H1 (cell line): ENCODE measurements around the gene USF1. TPM values are rescaled to one million over a fixed set of nuclear protein-coding genes. Genes with fewer than 3 reads are reported as not detected.

Source experiments
- CTCF ChIA-PET: fragments of 300-600 bp; sonication (Branson Sonifier 250); formaldehyde crosslinking; loops from one replicate; lab custom pipeline; 2021; ENCODE audit not compliant: partially characterized antibody; lab: Charles Lee
- POLR2A ChIA-PET: fragments of 300-600 bp; sonication (Branson Sonifier 250); formaldehyde crosslinking; loops from one replicate; lab custom pipeline; 2021; ENCODE audit warnings: inconsistent platforms; ENCODE audit not compliant: partially characterized antibody; lab: Charles Lee
- DNase-seq, 2 experiments: peaks; one replicate each; pipeline versions ENCODE4 v3.0.0 to v3.0.0-alpha.2; 2010 to 2022; ENCODE audit warnings: low spot score in 2 of 2, low read depth in 1 of 2, mixed read lengths in 1 of 2
- FAIRE-seq: peaks from 2 replicates; lab custom pipeline; 2011; peaks lifted over from hg19 to GRCh38; lab: Jason Lieb, UNC
- H2AFZ ChIP-seq: 2 replicates; pipeline ENCODE4 v1.8.1; 2012; ENCODE audit warnings: low read length, inconsistent platforms
- H2AK5ac ChIP-seq: 2 replicates; pipeline ENCODE4 v1.6.1; 2013; ENCODE audit warnings: low read depth, low read length
- H2BK120ac ChIP-seq: replicated peaks from 2 replicates; pipeline ENCODE3; 2013; ENCODE audit warnings: low read depth, low read length, inconsistent platforms
- H2BK12ac ChIP-seq: 2 replicates; pipeline ENCODE4 v1.6.1; 2013; ENCODE audit warnings: low read depth, low read length
- H2BK15ac ChIP-seq: 2 replicates; pipeline ENCODE4 v1.6.1; 2013; ENCODE audit warnings: low read length
- H2BK20ac ChIP-seq: 2 replicates; pipeline ENCODE4 v1.6.1; 2013; ENCODE audit warnings: low read length
- H2BK5ac ChIP-seq: 2 replicates; pipeline ENCODE4 v1.6.1; 2013; ENCODE audit warnings: low read depth, low read length
- H3K14ac ChIP-seq: 2 replicates; pipeline ENCODE4 v1.6.1; 2013; ENCODE audit warnings: inconsistent platforms; ENCODE audit not compliant: insufficient read length
- H3K18ac ChIP-seq: 2 replicates; pipeline ENCODE4 v1.6.1; 2013; ENCODE audit warnings: low read length; ENCODE audit errors: extremely low read depth
- H3K23ac ChIP-seq: 2 replicates; pipeline ENCODE4 v1.6.1; 2013; ENCODE audit warnings: inconsistent platforms; ENCODE audit not compliant: insufficient read length
- H3K23me2 ChIP-seq: 2 replicates; pipeline ENCODE4 v1.6.1; 2013; ENCODE audit warnings: low read depth, low read length
- H3K27ac ChIP-seq: 2 replicates; pipeline ENCODE4 v1.6.1; 2011; ENCODE audit warnings: low read depth, low read length, inconsistent platforms
- H3K27me3 ChIP-seq, 4 experiments: replicated peaks in 1 of 4; 1 replicate in 1 of 4; 2 replicates in 3 of 4; pipeline versions ENCODE4 v1.6.1 to v1.8.1; 2011 to 2013; ENCODE audit warnings: low read length in 3 of 4, mild to moderate bottlenecking in 3 of 4, inconsistent platforms in 2 of 4, mixed read lengths in 2 of 4, moderate library complexity in 1 of 4; ENCODE audit not compliant: control insufficient read depth in 3 of 4, insufficient read depth in 3 of 4; ENCODE audit errors: extremely low read depth in 1 of 4
- H3K36me3 ChIP-seq, 4 experiments: 2 replicates each; pipeline versions ENCODE4 v1.6.1 to v1.8.1; 2011 to 2013; ENCODE audit warnings: mild to moderate bottlenecking in 4 of 4, low read length in 3 of 4, moderate library complexity in 2 of 4, control low read depth in 1 of 4, inconsistent platforms in 1 of 4; ENCODE audit not compliant: insufficient read depth in 4 of 4, control insufficient read depth in 2 of 4
- H3K4ac ChIP-seq: replicated peaks from 2 replicates; pipeline ENCODE3; 2013; ENCODE audit warnings: low read length, low read depth, mixed read lengths, inconsistent platforms; ENCODE audit not compliant: insufficient read length
- H3K4me1 ChIP-seq, 4 experiments: replicated peaks in 1 of 4; 1 replicate in 1 of 4; 2 replicates in 3 of 4; pipeline versions ENCODE4 v1.6.1 to v1.8.1; 2011 to 2013; ENCODE audit warnings: low read length in 3 of 4, inconsistent platforms in 2 of 4, mixed read lengths in 1 of 4; ENCODE audit not compliant: insufficient read depth in 4 of 4, control insufficient read depth in 3 of 4
- H3K4me2 ChIP-seq, 2 experiments: 2 replicates each; pipeline versions ENCODE4 v1.6.1 to v1.8.1; 2011 to 2013; ENCODE audit warnings: low read depth in 2 of 2, low read length in 2 of 2, control low read depth in 1 of 2, inconsistent platforms in 1 of 2, mild to moderate bottlenecking in 1 of 2; ENCODE audit not compliant: insufficient read depth in 1 of 2
- H3K4me3 ChIP-seq, 4 experiments: fragments of 200-600, 300-600 bp in 1 of 4; sonication (generic), shearing (Covaris generic), sonication (Bioruptor Twin) in 1 of 4; 2 replicates each; pipeline versions ENCODE4 v1.5.1 to v1.8.1; 2011 to 2016; ENCODE audit warnings: low read length in 4 of 4, low read depth in 3 of 4, control low read depth in 2 of 4, inconsistent platforms in 2 of 4, mild to moderate bottlenecking in 2 of 4, mixed read lengths in 1 of 4, moderate library complexity in 1 of 4; ENCODE audit not compliant: insufficient read depth in 2 of 4; ENCODE audit errors: extremely low read depth in 1 of 4
- H3K56ac ChIP-seq: replicated peaks from 2 replicates; pipeline ENCODE3; 2013; ENCODE audit warnings: low read depth, mild to moderate bottlenecking, mixed read lengths, low read length, inconsistent platforms; ENCODE audit not compliant: insufficient read length
- H3K79me1 ChIP-seq: 2 replicates; pipeline ENCODE4 v1.6.1; 2013; ENCODE audit warnings: low read depth, low read length, control low read depth
- H3K79me2 ChIP-seq, 2 experiments: 2 replicates each; pipeline versions ENCODE4 v1.6.1 to v1.8.1; 2012 to 2013; ENCODE audit warnings: low read length in 2 of 2, mild to moderate bottlenecking in 2 of 2, inconsistent platforms in 1 of 2; ENCODE audit not compliant: insufficient read depth in 2 of 2, control insufficient read depth in 1 of 2
- H3K9ac ChIP-seq, 4 experiments: replicated peaks in 1 of 4; 1 replicate in 1 of 4; 2 replicates in 3 of 4; pipeline versions ENCODE4 v1.6.1 to v1.8.1; 2011 to 2013; ENCODE audit warnings: low read depth in 3 of 4, low read length in 3 of 4, control low read depth in 2 of 4, mild to moderate bottlenecking in 2 of 4, moderate library complexity in 2 of 4, inconsistent platforms in 1 of 4; ENCODE audit errors: extremely low read depth in 1 of 4
- H3K9me3 ChIP-seq, 2 experiments: 2 replicates each; pipeline versions ENCODE4 v1.6.1 to v1.8.1; 2012 to 2013; ENCODE audit warnings: mild to moderate bottlenecking in 2 of 2, moderate library complexity in 2 of 2, control low read depth in 1 of 2, inconsistent platforms in 1 of 2, low read depth in 1 of 2, low read length in 1 of 2, mixed read lengths in 1 of 2; ENCODE audit not compliant: insufficient read depth in 2 of 2
- H4K20me1 ChIP-seq, 2 experiments: replicated peaks in 1 of 2; 2 replicates each; pipeline versions ENCODE3 to v1.8.1; 2011 to 2013; ENCODE audit warnings: inconsistent platforms in 2 of 2, low read length in 2 of 2, mild to moderate bottlenecking in 1 of 2; ENCODE audit not compliant: insufficient read depth in 2 of 2, control insufficient read depth in 1 of 2
- H4K5ac ChIP-seq: 2 replicates; pipeline ENCODE4 v1.6.1; 2013; ENCODE audit warnings: low read length, low read depth, mixed read lengths, inconsistent platforms; ENCODE audit not compliant: insufficient read length
- H4K8ac ChIP-seq: 2 replicates; pipeline ENCODE4 v1.8.0; 2013; ENCODE audit warnings: mild to moderate bottlenecking, moderate library complexity, low read length, inconsistent platforms; ENCODE audit not compliant: insufficient read depth; ENCODE audit errors: extremely low read depth
- H4K91ac ChIP-seq: replicated peaks from 2 replicates; pipeline ENCODE3; 2013; ENCODE audit warnings: low read length, mixed read lengths, inconsistent platforms; ENCODE audit not compliant: insufficient read length
- CHD1 ChIP-seq: IDR thresholded peaks from 2 replicates; pipeline ENCODE4 v1.6.1; 2012; ENCODE audit warnings: low read depth, low read length, improper control_type of control experiment
- GTF2F1 ChIP-seq: IDR thresholded peaks from 2 replicates; pipeline ENCODE4 v1.6.1; 2012; ENCODE audit warnings: low read depth, low read length, improper control_type of control experiment, borderline replicate concordance
- KDM5A ChIP-seq: fragments of 200-600 bp; IDR thresholded peaks from 2 replicates; pipeline ENCODE4 v1.7.1; 2012; ENCODE audit warnings: mild to moderate bottlenecking, low read length, inconsistent platforms, mixed read lengths
- NANOG ChIP-seq: IDR thresholded peaks from 2 replicates; pipeline ENCODE4 v1.6.1; 2011; ENCODE audit warnings: low read length, low read depth, mild to moderate bottlenecking, inconsistent platforms; ENCODE audit not compliant: insufficient read depth, poor library complexity, severe bottlenecking
- POU5F1 ChIP-seq: IDR thresholded peaks from 2 replicates; pipeline ENCODE4 v1.6.1; 2011; ENCODE audit warnings: low read depth, mild to moderate bottlenecking, low read length, moderate library complexity
- SP1 ChIP-seq: IDR thresholded peaks from 2 replicates; pipeline ENCODE4 v1.6.1; 2011; ENCODE audit warnings: low read depth, low read length
- SP4 ChIP-seq: IDR thresholded peaks from 2 replicates; pipeline ENCODE4 v1.6.1; 2012; ENCODE audit warnings: low read length, inconsistent platforms
- TAF1 ChIP-seq: IDR thresholded peaks from 2 replicates; pipeline ENCODE4 v1.6.1; 2011; ENCODE audit warnings: mild to moderate bottlenecking, low read depth, low read length
- TAF7 ChIP-seq: optimal IDR thresholded peaks from 2 replicates; pipeline ENCODE3; 2011; ENCODE audit warnings: low read depth, mild to moderate bottlenecking, inconsistent platforms, low read length, moderate library complexity, borderline replicate concordance
- WGBS, 2 experiments: shearing (Covaris generic) in 1 of 2; methylation state at CpG; one replicate each; pipeline versions ENCODE4 v1.1.6 to v1.1.7; 2013 to 2015; ENCODE audit warnings: low lambda C conversion rate in 2 of 2, mixed read lengths in 2 of 2, inconsistent platforms in 1 of 2, low coverage in 1 of 2, missing lambda C conversion rate in 1 of 2; ENCODE audit not compliant: insufficient replicate concordance in 2 of 2, insufficient coverage in 1 of 2, insufficient read length in 1 of 2; ENCODE audit errors: extremely low coverage in 1 of 2, missing lambda C conversion rate in 1 of 2; 5-methylcytosine and 5-hydroxymethylcytosine counted together
- polyA plus RNA-seq, 7 experiments: library from polyadenylated mRNA; depleted of rRNA in 3 of 7; stranded (reverse) in 5 of 7; unstranded in 2 of 7; fragments of >200 nt in 5 of 7; fragments of 200-250 nt in 2 of 7; gene quantifications; 1 replicate in 5 of 7; 2 replicates in 1 of 7; 4 replicates in 1 of 7; pipeline versions ENCODE4 v1.2.1 to v1.2.3, GENCODE V29; 2011 to 2013; ENCODE audit warnings: missing spikeins in 2 of 7, mixed read lengths in 2 of 7
- total RNA-seq: library from RNA; stranded (reverse); fragmentation: NEBNext Ultra II Directional; extraction: Animal tissue kit (Norgen Biotek cat#: 25700); gene quantifications from 2 replicates; pipeline ENCODE4 v1.2.1, GENCODE V29; 2021
- TF ChIP-seq, protein P1 (sequence below): IDR thresholded peaks from 2 replicates; pipeline ENCODE4 v1.6.1; 2012; ENCODE audit warnings: low read length, inconsistent platforms

The USF1 gene
- total and polyA plus RNA-seq, 2 of the 8 experiments (the other 6 are each of a cell fraction or from before 2014, with no cell fraction given): 45.7 to 68.9 TPM

DNA sequence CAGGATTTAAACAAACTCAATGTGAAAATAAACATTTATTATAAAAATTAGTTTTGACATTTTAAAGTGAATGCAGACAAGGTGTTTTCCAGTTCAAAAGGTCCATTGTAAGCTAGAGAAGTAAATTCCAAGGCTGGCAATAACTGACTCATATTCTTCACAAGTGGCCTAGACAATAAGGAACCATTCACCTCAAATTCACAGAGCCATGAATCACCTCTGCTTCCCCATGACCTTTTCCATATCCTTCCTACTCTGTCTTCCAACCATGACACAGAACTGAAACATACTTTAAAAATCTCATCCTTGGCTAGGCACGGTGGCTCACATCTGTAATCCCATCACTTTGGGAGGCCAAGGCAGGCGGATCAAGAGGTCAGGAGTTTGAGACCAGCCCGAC lies 49.6 kb downstream of the USF1 start:
- no peak overlapping the region for H2BK120ac ChIP-seq
- no peak overlapping the region for H4K8ac ChIP-seq
- no peak overlapping the region for H3K4ac ChIP-seq
- H3K4me3 ChIP-seq: no peak overlapping the region
- H2AFZ ChIP-seq: no peak overlapping the region
- no peak overlapping the region for H3K14ac ChIP-seq
- no peak overlapping the region for H2BK12ac ChIP-seq
- no peak overlapping the region for H3K56ac ChIP-seq
- H3K9me3 ChIP-seq: no peaks in the 10 kb centered on the region
- no peak overlapping the region for H3K9ac ChIP-seq
- no peak overlapping the region for H3K27ac ChIP-seq
- H3K36me3 ChIP-seq: peaks cover 33 to 51% (median 37%) of the 10 kb centered on the region in 4 experiments
- H4K5ac ChIP-seq: no peak overlapping the region
- H4K20me1 ChIP-seq: peaks cover 0 to 14% of the 10 kb centered on the region in 2 experiments
- peaks cover 4% of the 10 kb centered on the region for H3K79me1 ChIP-seq
- no peaks in the 10 kb centered on the region for H3K23me2 ChIP-seq
- H3K18ac ChIP-seq: no peak overlapping the region
- ChIA-PET POLR2A (interaction anchor here (1.1 to 3.8 kb wide), 3 partner anchors 11 to 49 kb away, joined by 3 to 16 read pairs (median 11); partner anchors contain the start of genes F11R and USF1), CTCF (interaction anchor here (1.3 to 5.1 kb wide), 10 partner anchors 9 to 145 kb away, joined by 3 to 58 read pairs (median 10); partner anchors contain the start of genes F11R, KLHDC9, TSTD1 and USF1)
- 91% methylated on average over 3 of the region's 3 CpGs; no CpG with 5 or more reads in 1 of the 2 experiments for WGBS, 2 experiments
- H2BK15ac ChIP-seq: no peak overlapping the region
- H2AK5ac ChIP-seq: no peak overlapping the region
- H3K4me2 ChIP-seq: no peak overlapping the region
- no peak overlapping the region for H2BK20ac ChIP-seq
- H4K91ac ChIP-seq: no peak overlapping the region
- H2BK5ac ChIP-seq: no peak overlapping the region
- no peak overlapping the region for H3K23ac ChIP-seq
- H3K27me3 ChIP-seq: no peaks in the 10 kb centered on the region
- FAIRE-seq (no peak), DNase-seq (no peak)
- peaks cover 0 to 3% (median 0%) of the 10 kb centered on the region in 4 experiments; a peak in 1 of 7 replicates for H3K4me1 ChIP-seq
- H3K79me2 ChIP-seq: peaks cover 0 to under 1% of the 10 kb centered on the region in 2 experiments; a peak in 1 of 4 replicates
- TF ChIP-seq SP4: no peak
- no peak for TF ChIP-seq POU5F1
- TF ChIP-seq KDM5A: no peak
- TF ChIP-seq, protein P1, sequence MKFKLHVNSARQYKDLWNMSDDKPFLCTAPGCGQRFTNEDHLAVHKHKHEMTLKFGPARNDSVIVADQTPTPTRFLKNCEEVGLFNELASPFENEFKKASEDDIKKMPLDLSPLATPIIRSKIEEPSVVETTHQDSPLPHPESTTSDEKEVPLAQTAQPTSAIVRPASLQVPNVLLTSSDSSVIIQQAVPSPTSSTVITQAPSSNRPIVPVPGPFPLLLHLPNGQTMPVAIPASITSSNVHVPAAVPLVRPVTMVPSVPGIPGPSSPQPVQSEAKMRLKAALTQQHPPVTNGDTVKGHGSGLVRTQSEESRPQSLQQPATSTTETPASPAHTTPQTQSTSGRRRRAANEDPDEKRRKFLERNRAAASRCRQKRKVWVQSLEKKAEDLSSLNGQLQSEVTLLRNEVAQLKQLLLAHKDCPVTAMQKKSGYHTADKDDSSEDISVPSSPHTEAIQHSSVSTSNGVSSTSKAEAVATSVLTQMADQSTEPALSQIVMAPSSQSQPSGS: no peak
- no peak for TF ChIP-seq NANOG
- TF ChIP-seq GTF2F1: no peak
- no peak for TF ChIP-seq TAF7
- TF ChIP-seq CHD1: no peak
- TF ChIP-seq SP1: no peak
- no peak for TF ChIP-seq TAF1
